ENCODE measurements around the gene PCBP3.

- no peak for TF ChIP-seq CTCF (IDR thresholded peaks at IDR 0.05)
- no peak for TF ChIP-seq POLR2A (IDR thresholded peaks at IDR 0.05)
Observed at GRCh38 chr21:45792682-45793383, 149.3 kb downstream of the PCBP3 start.
